GM12878 (cell line): ENCODE measurements around the gene ATP2B1. TPM values are rescaled to one million over a fixed set of nuclear protein-coding genes. Genes with fewer than 3 reads are reported as not detected.

Experiments
- ATAC-seq: fragments of 200-7000 bp; cut with Tn5 transposase; 3 replicates; pipeline ENCODE4 v1.9.1; 2020; ENCODE audit warnings: mild to moderate bottlenecking, moderate library complexity
- BruUV-seq: library from RNA; stranded (reverse); fragments of 400-500 nt; replicated peaks from 2 replicates; lab custom pipeline; 2021; lab: Mats Ljungman, UMichigan
- CTCF ChIA-PET: fragments of 300-600 bp; sonication (Branson Sonifier 250); formaldehyde crosslinking; extraction: SDS; loops from one replicate; lab custom pipeline; 2021; ENCODE audit warnings: inconsistent platforms; lab: Yijun Ruan, JAX
- POLR2A ChIA-PET: fragments of 350-600 bp; formaldehyde crosslinking; extraction: SDS; loops from one replicate; lab custom pipeline; 2021; ENCODE audit warnings: inconsistent platforms; lab: Charles Lee
- RAD21 ChIA-PET: fragments of 300-600 bp; sonication (Branson Sonifier 250); formaldehyde crosslinking; loops from one replicate; lab custom pipeline; 2023; ENCODE audit warnings: antibody characterized with exemption; ENCODE audit not compliant: unreplicated experiment; lab: Charles Lee
- SMC1A ChIA-PET: fragments of 300-600 bp; sonication (Branson Sonifier 250); formaldehyde crosslinking; loops from one replicate; lab custom pipeline; 2023; ENCODE audit not compliant: unreplicated experiment, uncharacterized antibody; lab: Charles Lee
- DNase-seq: peaks from one replicate; pipeline ENCODE4 v3.0.0-alpha.2; 2011; ENCODE audit warnings: low read depth, low spot score
- FAIRE-seq: peaks from 3 replicates; lab custom pipeline; 2011; peaks lifted over from hg19 to GRCh38; lab: Jason Lieb, UNC
- H2AFZ ChIP-seq: 2 replicates; pipeline ENCODE4 v1.6.0; 2011; ENCODE audit warnings: low read depth, low read length, control low read depth; ENCODE audit not compliant: control insufficient read depth
- H3K27ac ChIP-seq: 2 replicates; pipeline ENCODE4 v1.5.1; 2011; ENCODE audit warnings: control low read depth; ENCODE audit not compliant: control insufficient read depth, insufficient read depth
- H3K27me3 ChIP-seq, 2 experiments: replicated peaks in 1 of 2; 2 replicates each; pipeline versions ENCODE4 v1.6.0 to v1.6.1; 2011; ENCODE audit warnings: low read length in 1 of 2; ENCODE audit not compliant: control insufficient read depth in 2 of 2, insufficient read depth in 2 of 2
- H3K36me3 ChIP-seq, 2 experiments: 2 replicates each; pipeline ENCODE4 v1.5.1; 2011; ENCODE audit warnings: low read length in 1 of 2; ENCODE audit not compliant: control insufficient read depth in 2 of 2, insufficient read depth in 2 of 2
- H3K4me1 ChIP-seq: 2 replicates; pipeline ENCODE4 v1.6.1; 2011; ENCODE audit warnings: mild to moderate bottlenecking, low read length, moderate library complexity, mixed read lengths; ENCODE audit not compliant: control insufficient read depth, insufficient read depth
- H3K4me2 ChIP-seq: 2 replicates; pipeline ENCODE4 v1.6.0; 2011; ENCODE audit warnings: control low read depth; ENCODE audit not compliant: control insufficient read depth, insufficient read depth
- H3K4me3 ChIP-seq: fragments of 200-600 bp; sonication (generic); 2 replicates; pipeline ENCODE4 v1.5.1; 2016
- H3K79me2 ChIP-seq: 2 replicates; pipeline ENCODE4 v1.6.0; 2011; ENCODE audit warnings: low read length; ENCODE audit not compliant: control insufficient read depth, insufficient read depth
- H3K9ac ChIP-seq: 2 replicates; pipeline ENCODE4 v1.8.0; 2011; ENCODE audit warnings: low read length, control low read depth, mixed read lengths; ENCODE audit not compliant: control insufficient read depth, insufficient read depth
- H3K9me3 ChIP-seq: replicated peaks from 3 replicates; pipeline ENCODE4 v1.5.1; 2011; ENCODE audit warnings: mild to moderate bottlenecking, low read length; ENCODE audit not compliant: control insufficient read depth, insufficient read depth
- H4K20me1 ChIP-seq: 2 replicates; pipeline ENCODE4 v1.6.0; 2011; ENCODE audit not compliant: control insufficient read depth, insufficient read depth
- CBFB ChIP-seq: IDR thresholded peaks from 2 replicates; pipeline ENCODE4 v1.6.1; 2016; ENCODE audit warnings: antibody characterized with exemption, low read depth
- FOXM1 ChIP-seq: IDR thresholded peaks from 2 replicates; pipeline ENCODE4 v1.6.1; 2012; ENCODE audit warnings: low read depth, mild to moderate bottlenecking, inconsistent platforms, low read length, moderate library complexity
- HCFC1 ChIP-seq: fragments of 150-350 bp; IDR thresholded peaks from 2 replicates; pipeline ENCODE4 v1.6.1; 2014; ENCODE audit warnings: low read length
- HDGF ChIP-seq: fragments of 450-650 bp; IDR thresholded peaks from 2 replicates; pipeline ENCODE4 v1.6.1; 2016; ENCODE audit warnings: antibody characterized with exemption
- KAT2A ChIP-seq: conservative IDR thresholded peaks from 2 replicates; pipeline ENCODE4 v1.6.1; 2011; ENCODE audit warnings: low read depth, low read length; ENCODE audit not compliant: control insufficient read depth
- ZNF274 ChIP-seq: IDR thresholded peaks from one replicate; pipeline ENCODE4 v1.8.0; 2011; ENCODE audit not compliant: insufficient read length, insufficient read depth
- WGBS: methylation state at CpG from one replicate; pipeline ENCODE4 v1.1.6; 2016; ENCODE audit warnings: low lambda C conversion rate; ENCODE audit not compliant: insufficient replicate concordance, insufficient coverage; ENCODE audit errors: missing lambda C conversion rate; 5-methylcytosine and 5-hydroxymethylcytosine counted together
- in situ Hi-C: fragments of 300-500 bp; cut with MboI; formaldehyde crosslinking; loops from 9 replicates; pipeline ENCODE4 v1.14.3; 2018; ENCODE audit warnings: mixed read lengths
- intact Hi-C: fragments of 100-400 bp; cut with micrococcal nuclease; formaldehyde crosslinking; loops from one replicate; pipeline ENCODE4 v1.14.2; 2022; ENCODE audit not compliant: unreplicated experiment
- polyA plus RNA-seq, 11 experiments: library from polyadenylated mRNA; depleted of rRNA in 4 of 11; unstranded in 6 of 11; stranded (reverse) in 5 of 11; fragments of >200 nt; fragmentation: Nextera tagmentation in 4 of 11; fragmentation: Illumina TruSeq in 1 of 11; extraction: Ambion mirVana in 4 of 11; extraction: Trizol in 1 of 11; gene quantifications; 1 replicate in 1 of 11; 2 replicates in 10 of 11; pipeline versions ENCODE4 v1.2.1 to v1.2.3, GENCODE V29; 2011 to 2016; ENCODE audit warnings: inconsistent platforms in 2 of 11, missing spikeins in 2 of 11, low read depth in 1 of 11
- total RNA-seq, 4 experiments: library from RNA; depleted of rRNA in 3 of 4; stranded (reverse); fragments of >200 nt in 3 of 4; fragmentation: Illumina TruSeq in 1 of 4; extraction: Trizol in 1 of 4; gene quantifications; 2 replicates each; pipeline versions ENCODE4 v1.2.1 to v1.2.3, GENCODE V29; 2013 to 2021
- TF ChIP-seq, protein P1 (sequence below): IDR thresholded peaks from 2 replicates; pipeline ENCODE4 v1.6.1; 2012; ENCODE audit warnings: mild to moderate bottlenecking, low read depth, low read length
- TF ChIP-seq, protein P2 (sequence below): fragments of 450-650 bp; formaldehyde crosslinking; IDR thresholded peaks from 2 replicates; pipeline ENCODE4 v1.4.0; 2022; ENCODE audit warnings: mild to moderate bottlenecking, moderate library complexity

Gene ATP2B1
- total and polyA plus RNA-seq, 10 of the 15 experiments (the other 5 are each of a cell fraction or from before 2014, with no cell fraction given) = 15.9 to 67.8 (median 48.5) TPM

DNA sequence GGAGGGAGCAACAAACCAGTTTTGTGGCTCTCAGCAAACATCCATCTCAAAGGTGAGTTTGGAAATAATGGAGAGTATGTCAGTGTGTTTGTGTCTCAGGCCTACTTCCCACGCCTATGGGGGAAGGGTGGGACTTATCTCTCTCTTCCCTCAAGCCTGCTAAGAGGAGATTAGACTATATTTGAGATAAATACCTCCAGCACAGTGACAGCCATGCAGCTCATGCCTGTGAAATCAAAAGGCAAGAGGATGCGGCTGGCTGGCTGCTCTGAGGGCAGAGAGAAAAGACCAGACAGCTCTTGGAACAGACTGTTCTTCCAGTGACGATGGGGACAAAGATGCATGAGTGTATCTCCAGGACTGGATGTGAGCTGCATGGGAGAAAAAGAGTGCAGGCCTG, 168.1 kb downstream of the ATP2B1 start:
- RAD21 ChIA-PET = interaction anchor here (0.6 to 1.3 kb wide), 2 partner anchors 396 to 473 kb away, joined by 3 to 5 read pairs; no protein-coding TSS in a partner anchor
- Histone ChIP-seq H3K36me3 (no peaks in the 10 kb centered on the region), H3K79me2 (no peaks in the 10 kb centered on the region), H3K27me3 (no peaks in the 10 kb centered on the region), H3K9ac (no peak overlapping the region), H4K20me1 (no peaks in the 10 kb centered on the region), H3K4me3 (no peak overlapping the region), H3K4me2 (no peak overlapping the region), H3K9me3 (no peaks in the 10 kb centered on the region), H2AFZ (no peak overlapping the region), H3K27ac (no peak overlapping the region), H3K4me1 (peaks cover 4% of the 10 kb centered on the region; the same call in 1 of the 2 replicates)
- CTCF ChIA-PET = interaction anchor here (0.7 to 2.0 kb wide), 7 partner anchors 11 to 623 kb away, joined by 3 to 6 read pairs (median 3); no protein-coding TSS in a partner anchor
- in situ Hi-C loops (loop anchor here (5.0 to 10.0 kb wide), 2 partner anchors 562 to 714 kb away; no protein-coding TSS in a partner anchor), intact Hi-C loops (loop anchor here (5.0 to 10.0 kb wide), 5 partner anchors 167 to 1414 kb away; partner anchors contain the start of genes ATP2B1 and CCER1)
- TF ChIP-seq HCFC1 = no peak
- no peak for TF ChIP-seq CBFB
- no peak for TF ChIP-seq FOXM1
- no peak for TF ChIP-seq HDGF
- TF ChIP-seq, protein P1, sequence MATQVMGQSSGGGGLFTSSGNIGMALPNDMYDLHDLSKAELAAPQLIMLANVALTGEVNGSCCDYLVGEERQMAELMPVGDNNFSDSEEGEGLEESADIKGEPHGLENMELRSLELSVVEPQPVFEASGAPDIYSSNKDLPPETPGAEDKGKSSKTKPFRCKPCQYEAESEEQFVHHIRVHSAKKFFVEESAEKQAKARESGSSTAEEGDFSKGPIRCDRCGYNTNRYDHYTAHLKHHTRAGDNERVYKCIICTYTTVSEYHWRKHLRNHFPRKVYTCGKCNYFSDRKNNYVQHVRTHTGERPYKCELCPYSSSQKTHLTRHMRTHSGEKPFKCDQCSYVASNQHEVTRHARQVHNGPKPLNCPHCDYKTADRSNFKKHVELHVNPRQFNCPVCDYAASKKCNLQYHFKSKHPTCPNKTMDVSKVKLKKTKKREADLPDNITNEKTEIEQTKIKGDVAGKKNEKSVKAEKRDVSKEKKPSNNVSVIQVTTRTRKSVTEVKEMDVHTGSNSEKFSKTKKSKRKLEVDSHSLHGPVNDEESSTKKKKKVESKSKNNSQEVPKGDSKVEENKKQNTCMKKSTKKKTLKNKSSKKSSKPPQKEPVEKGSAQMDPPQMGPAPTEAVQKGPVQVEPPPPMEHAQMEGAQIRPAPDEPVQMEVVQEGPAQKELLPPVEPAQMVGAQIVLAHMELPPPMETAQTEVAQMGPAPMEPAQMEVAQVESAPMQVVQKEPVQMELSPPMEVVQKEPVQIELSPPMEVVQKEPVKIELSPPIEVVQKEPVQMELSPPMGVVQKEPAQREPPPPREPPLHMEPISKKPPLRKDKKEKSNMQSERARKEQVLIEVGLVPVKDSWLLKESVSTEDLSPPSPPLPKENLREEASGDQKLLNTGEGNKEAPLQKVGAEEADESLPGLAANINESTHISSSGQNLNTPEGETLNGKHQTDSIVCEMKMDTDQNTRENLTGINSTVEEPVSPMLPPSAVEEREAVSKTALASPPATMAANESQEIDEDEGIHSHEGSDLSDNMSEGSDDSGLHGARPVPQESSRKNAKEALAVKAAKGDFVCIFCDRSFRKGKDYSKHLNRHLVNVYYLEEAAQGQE = no peak
- TF ChIP-seq, protein P2, sequence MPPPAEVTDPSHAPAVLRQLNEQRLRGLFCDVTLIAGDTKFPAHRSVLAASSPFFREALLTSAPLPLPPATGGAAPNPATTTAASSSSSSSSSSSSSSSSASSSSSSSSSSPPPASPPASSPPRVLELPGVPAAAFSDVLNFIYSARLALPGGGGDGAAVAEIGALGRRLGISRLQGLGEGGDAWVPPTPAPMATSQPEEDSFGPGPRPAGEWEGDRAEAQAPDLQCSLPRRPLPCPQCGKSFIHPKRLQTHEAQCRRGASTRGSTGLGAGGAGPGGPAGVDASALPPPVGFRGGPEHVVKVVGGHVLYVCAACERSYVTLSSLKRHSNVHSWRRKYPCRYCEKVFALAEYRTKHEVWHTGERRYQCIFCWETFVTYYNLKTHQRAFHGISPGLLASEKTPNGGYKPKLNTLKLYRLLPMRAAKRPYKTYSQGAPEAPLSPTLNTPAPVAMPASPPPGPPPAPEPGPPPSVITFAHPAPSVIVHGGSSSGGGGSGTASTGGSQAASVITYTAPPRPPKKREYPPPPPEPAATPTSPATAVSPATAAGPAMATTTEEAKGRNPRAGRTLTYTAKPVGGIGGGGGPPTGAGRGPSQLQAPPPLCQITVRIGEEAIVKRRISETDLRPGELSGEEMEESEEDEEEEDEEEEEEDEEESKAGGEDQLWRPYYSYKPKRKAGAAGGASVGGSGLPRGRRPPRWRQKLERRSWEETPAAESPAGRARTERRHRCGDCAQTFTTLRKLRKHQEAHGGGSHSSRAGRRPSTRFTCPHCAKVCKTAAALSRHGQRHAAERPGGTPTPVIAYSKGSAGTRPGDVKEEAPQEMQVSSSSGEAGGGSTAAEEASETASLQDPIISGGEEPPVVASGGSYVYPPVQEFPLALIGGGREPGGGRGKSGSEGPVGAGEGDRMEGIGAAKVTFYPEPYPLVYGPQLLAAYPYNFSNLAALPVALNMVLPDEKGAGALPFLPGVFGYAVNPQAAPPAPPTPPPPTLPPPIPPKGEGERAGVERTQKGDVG (CRISPR knock-in tag) = no peak
- TF ChIP-seq KAT2A = no peak
- no peak for TF ChIP-seq ZNF274
- POLR2A ChIA-PET = no interaction called here
- ATAC-seq = no peak
- WGBS = 78% methylated on average over 3 of the region's 3 CpGs
- BruUV-seq = no TSS peak
- FAIRE-seq = no peak
- SMC1A ChIA-PET = interaction anchor here (1.1 to 8.1 kb wide), 4 partner anchors 10 to 565 kb away, joined by 3 to 93 read pairs (median 4); no protein-coding TSS in a partner anchor
- DNase-seq = no peak
